ENCODE measurements around the gene E2F3.

The E2F3 gene

DNA sequence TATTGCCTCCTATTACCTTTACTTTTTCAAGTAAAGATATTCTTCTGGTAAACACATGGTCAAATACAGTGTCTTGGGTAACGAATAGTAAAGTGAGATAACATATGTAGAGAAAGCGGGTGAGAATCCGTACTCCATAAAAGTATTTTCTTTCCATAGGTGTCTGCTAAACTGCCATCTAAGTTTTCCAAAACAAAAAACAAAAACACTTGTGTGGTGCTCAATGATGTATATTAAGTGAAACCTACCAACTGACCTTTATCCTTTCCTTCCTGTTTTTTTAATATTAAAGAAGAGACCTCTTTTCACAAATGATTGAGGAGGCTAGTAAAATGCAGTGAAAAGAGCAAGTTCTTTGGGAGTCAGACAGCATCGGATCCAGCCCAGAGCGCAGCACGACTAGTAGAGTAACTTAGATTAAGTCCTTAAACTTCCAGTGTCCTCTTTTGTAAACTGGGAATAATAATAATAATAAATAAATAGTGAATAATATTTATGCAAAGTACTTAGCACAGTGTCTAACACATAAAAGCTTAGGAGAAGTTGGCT is 132.1 kb downstream of the E2F3 start:
- DNase-seq (ENCODE audit: low spot score): no peak

- peak; percentile 91 for DNase-seq (ENCODE audit: low spot score)
Measured at GRCh38 chr6:20534295-20535262, 132.9 kb downstream of the E2F3 start, which contains the start of gene CDKAL1. TSS of gene CDKAL1 (plus strand) at chr6:20534457. CDS start at chr6:20546351, 11,894 bp downstream.

- no peak for DNase-seq (ENCODE audit: low spot score)
Measured at GRCh38 chr6:20538131-20538662, 136.5 kb downstream of the E2F3 start.

DNA sequence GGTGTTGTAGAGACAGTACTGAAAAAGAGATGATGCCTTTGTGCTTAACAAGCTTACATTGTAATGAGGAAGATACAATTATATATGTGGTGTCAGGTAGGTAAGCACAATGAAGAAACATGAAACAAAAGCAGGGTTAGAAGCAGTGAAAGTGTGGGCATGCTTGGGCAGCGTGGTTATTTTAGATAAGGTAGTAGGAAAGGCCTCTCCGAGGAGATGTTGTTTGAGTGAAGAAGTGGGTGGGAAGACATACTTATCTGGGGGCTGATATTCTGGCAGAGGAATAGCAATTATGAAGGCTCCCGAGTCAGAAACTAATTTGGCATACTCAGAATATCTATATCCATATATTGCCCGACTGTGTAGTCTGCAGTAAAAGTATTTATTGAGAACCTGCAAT is 137.2 kb downstream of the E2F3 start:
- DNase-seq (ENCODE audit: low spot score): no peak

DNA sequence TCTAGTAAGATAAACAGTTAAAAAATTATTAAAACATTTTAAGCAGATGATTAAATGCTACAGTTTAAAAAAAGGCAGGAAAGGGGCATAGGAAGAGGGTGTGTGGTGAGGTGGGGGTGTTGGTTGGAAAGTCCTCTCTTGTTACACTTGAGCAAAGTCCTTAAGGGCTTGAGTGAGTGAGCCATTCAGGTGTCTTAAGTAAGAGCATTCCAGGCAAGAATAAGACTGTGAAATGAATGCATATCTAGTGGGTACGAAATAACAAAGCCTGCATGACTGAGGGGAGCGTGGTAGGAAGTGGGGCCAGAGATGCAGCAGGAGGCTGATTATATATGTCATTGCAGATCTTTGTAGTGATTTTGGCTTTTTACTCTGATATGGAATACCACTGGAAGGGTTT is 137.7 kb downstream of the E2F3 start:
- no peak for DNase-seq (ENCODE audit: low spot score)

DNA sequence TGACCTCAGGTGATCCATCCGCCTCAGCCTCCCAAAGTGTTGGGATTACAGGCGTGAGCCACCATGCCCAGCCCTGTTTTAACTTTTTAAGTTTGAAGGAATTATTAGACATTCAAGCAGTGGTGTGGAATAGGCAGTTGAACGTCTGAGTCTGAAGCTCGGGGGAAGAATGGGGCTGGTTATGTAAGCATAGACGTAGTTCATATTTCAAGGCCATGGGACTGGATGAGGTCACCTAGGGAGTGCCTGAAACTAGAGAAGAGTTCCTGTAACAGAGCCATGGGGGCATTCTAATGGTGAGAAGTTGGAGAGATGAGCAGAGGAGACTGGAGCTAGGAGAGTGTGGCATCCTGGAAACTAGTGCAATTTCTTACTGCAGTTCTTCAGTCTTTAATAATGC is 139.0 kb downstream of the E2F3 start:
- no peak for DNase-seq (ENCODE audit: low spot score)

GRCh38 chr6:20541382-20541781 is 139.7 kb downstream of the E2F3 start:
- DNase-seq (ENCODE audit: low spot score): no peak

GRCh38 chr6:20542927-20543602 is 141.4 kb downstream of the E2F3 start:
- no peak for DNase-seq (ENCODE audit: low spot score)
